Endothelial cell of umbilical vein (primary cell): ENCODE measurements around the gene DCAF12.

ENCODE experiments used
- EZH2 ChIP-seq: IDR thresholded peaks from 2 replicates; pipeline ENCODE4 v1.6.1; 2012; ENCODE audit warnings: borderline replicate concordance, low read depth, mild to moderate bottlenecking, moderate library complexity, low read length, inconsistent platforms; ENCODE audit not compliant: severe bottlenecking
- JUN ChIP-seq: IDR thresholded peaks from 2 replicates; pipeline ENCODE4 v1.6.1; 2011; ENCODE audit warnings: borderline replicate concordance, low read depth; ENCODE audit not compliant: insufficient read length, insufficient read depth
- MYC ChIP-seq: IDR thresholded peaks from one replicate; pipeline ENCODE4 v1.6.1; 2011; ENCODE audit warnings: mild to moderate bottlenecking, low read depth, low read length
- POLR2A ChIP-seq: IDR thresholded peaks from 2 replicates; pipeline ENCODE4 v1.6.1; 2012; ENCODE audit warnings: low read depth, mild to moderate bottlenecking, control low read depth, low read length
- POLR2AphosphoS5 ChIP-seq: IDR thresholded peaks from 2 replicates; pipeline ENCODE4 v1.6.1; 2012; ENCODE audit warnings: low read depth, mild to moderate bottlenecking, control low read depth, low read length, moderate library complexity; ENCODE audit not compliant: insufficient read depth
- TF ChIP-seq, protein P1 (sequence below), 2 donors: IDR thresholded peaks; 1 replicate in 1 of 2; 2 replicates in 1 of 2; pipeline ENCODE4 v1.5.1; 2011; ENCODE audit warnings: low read length in 2 of 2, mild to moderate bottlenecking in 2 of 2, moderate library complexity in 2 of 2, control low read depth in 1 of 2, inconsistent platforms in 1 of 2, low read depth in 1 of 2; ENCODE audit not compliant: insufficient read depth in 1 of 2; ENCODE audit errors: extremely low read depth in 1 of 2
- TF ChIP-seq, protein P2 (sequence below): IDR thresholded peaks from 2 replicates; pipeline ENCODE4 v1.6.1; 2011; ENCODE audit not compliant: insufficient read depth, insufficient read length

GRCh38 chr9:34123682-34124081 lies 2.8 kb downstream of the DCAF12 start:
- TF ChIP-seq MYC: no peak
- TF ChIP-seq EZH2: no peak
- TF ChIP-seq, protein P1, sequence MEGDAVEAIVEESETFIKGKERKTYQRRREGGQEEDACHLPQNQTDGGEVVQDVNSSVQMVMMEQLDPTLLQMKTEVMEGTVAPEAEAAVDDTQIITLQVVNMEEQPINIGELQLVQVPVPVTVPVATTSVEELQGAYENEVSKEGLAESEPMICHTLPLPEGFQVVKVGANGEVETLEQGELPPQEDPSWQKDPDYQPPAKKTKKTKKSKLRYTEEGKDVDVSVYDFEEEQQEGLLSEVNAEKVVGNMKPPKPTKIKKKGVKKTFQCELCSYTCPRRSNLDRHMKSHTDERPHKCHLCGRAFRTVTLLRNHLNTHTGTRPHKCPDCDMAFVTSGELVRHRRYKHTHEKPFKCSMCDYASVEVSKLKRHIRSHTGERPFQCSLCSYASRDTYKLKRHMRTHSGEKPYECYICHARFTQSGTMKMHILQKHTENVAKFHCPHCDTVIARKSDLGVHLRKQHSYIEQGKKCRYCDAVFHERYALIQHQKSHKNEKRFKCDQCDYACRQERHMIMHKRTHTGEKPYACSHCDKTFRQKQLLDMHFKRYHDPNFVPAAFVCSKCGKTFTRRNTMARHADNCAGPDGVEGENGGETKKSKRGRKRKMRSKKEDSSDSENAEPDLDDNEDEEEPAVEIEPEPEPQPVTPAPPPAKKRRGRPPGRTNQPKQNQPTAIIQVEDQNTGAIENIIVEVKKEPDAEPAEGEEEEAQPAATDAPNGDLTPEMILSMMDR (IDR thresholded peaks at IDR 0.05; ENCODE audit: extremely low read depth in 1 of 2, insufficient read depth in 1 of 2, low read depth in 1 of 2, low read length in 2 of 2): no peak
- no peak for TF ChIP-seq POLR2AphosphoS5
- TF ChIP-seq, protein P2, sequence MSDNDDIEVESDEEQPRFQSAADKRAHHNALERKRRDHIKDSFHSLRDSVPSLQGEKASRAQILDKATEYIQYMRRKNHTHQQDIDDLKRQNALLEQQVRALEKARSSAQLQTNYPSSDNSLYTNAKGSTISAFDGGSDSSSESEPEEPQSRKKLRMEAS: no peak
- TF ChIP-seq JUN: no peak
- TF ChIP-seq POLR2A: no peak
